GM18951 (cell line): ENCODE data around the gene PDIA5.

Experiments
- POLR2A ChIP-seq: IDR thresholded peaks from 4 replicates; pipeline ENCODE4 v1.6.1; 2011; ENCODE audit warnings: mild to moderate bottlenecking; ENCODE audit not compliant: insufficient read length, insufficient read depth; ENCODE audit errors: extremely low read depth
- in situ Hi-C: fragments of 300-500 bp; cut with MboI; formaldehyde crosslinking; loops from one replicate; pipeline ENCODE4 v1.12.0; 2022; ENCODE audit warnings: low sequenced_read_pairs, mixed read lengths, inconsistent platforms; ENCODE audit not compliant: unreplicated experiment

The PDIA5 gene

DNA sequence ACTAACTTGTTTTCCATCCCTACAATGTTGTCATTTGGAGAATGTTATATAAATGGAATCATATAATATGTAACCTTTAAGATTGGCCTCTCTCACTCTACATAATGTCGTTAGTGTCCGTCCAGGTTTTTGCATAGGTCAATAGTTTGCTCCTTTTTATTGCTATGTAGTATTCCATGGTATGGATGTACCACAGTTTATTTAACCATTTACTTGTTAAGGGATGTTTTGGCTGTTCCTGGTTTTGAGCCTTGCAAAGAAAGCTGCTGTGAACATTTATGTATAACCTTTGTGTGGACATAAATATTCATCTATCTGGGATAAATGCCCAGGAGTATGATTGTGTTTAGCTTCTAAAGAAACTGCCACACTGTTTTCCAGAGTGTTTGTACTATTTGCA is 100.9 kb downstream of the PDIA5 start:
- TF ChIP-seq POLR2A, result no peak
- in situ Hi-C loops, result no loop called here

- in situ Hi-C loops, result no loop called here
- no peak for TF ChIP-seq POLR2A
Measured at GRCh38 chr3:123168122-123168521, 101.3 kb downstream of the PDIA5 start.

- in situ Hi-C loops, result no loop called here
- TF ChIP-seq POLR2A, result no peak
Measured at GRCh38 chr3:123168605-123169004, 101.8 kb downstream of the PDIA5 start.

- in situ Hi-C loops, result no loop called here
- no peak for TF ChIP-seq POLR2A
Measured at GRCh38 chr3:123169492-123169929, 102.7 kb downstream of the PDIA5 start.

- in situ Hi-C loops, result no loop called here
- no peak for TF ChIP-seq POLR2A
Measured at GRCh38 chr3:123169930-123170329, 103.1 kb downstream of the PDIA5 start.

DNA sequence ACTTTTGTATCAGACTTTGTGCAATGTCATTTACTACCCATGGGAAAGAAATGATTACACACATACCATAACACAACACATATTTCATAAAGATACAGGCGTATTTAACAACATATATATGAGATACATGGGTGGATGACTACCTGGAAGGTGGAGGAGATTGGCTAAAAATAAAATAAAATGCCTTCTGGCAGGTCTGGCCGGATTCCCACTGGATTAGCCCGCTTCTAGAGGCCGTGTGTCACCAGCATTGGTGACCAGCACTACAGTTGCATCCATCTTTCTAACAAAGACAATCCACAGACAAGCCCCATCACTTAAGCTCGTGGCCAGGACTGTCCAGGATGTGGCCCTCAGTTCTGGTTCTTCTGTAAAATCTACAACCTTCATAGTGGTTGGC is 114.0 kb downstream of the PDIA5 start:
- TF ChIP-seq POLR2A, result no peak
- in situ Hi-C loops, result no loop called here

DNA sequence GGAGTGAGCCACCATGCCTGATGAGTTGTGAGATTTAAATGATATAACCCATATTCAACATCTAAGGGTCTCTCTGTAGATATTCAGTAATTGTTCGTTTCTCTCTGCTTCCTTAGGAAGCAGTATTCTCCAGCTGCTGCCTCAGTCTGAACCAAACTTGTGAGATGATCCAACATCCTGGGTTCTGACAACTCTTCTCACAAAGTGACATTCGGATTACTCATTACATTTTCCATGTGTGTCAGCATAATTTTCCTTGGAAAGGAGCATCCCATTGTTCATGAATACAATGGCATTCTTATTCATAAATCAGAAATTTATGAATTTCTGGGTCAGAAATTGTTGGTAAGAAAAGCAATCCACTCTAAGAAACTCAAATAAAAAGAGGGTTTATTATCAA is 119.9 kb downstream of the PDIA5 start:
- no peak for TF ChIP-seq POLR2A
- in situ Hi-C loops, result no loop called here

GRCh38 chr3:123188058-123188457 is 121.2 kb downstream of the PDIA5 start:
- in situ Hi-C loops, result no loop called here
- TF ChIP-seq POLR2A, result no peak

DNA sequence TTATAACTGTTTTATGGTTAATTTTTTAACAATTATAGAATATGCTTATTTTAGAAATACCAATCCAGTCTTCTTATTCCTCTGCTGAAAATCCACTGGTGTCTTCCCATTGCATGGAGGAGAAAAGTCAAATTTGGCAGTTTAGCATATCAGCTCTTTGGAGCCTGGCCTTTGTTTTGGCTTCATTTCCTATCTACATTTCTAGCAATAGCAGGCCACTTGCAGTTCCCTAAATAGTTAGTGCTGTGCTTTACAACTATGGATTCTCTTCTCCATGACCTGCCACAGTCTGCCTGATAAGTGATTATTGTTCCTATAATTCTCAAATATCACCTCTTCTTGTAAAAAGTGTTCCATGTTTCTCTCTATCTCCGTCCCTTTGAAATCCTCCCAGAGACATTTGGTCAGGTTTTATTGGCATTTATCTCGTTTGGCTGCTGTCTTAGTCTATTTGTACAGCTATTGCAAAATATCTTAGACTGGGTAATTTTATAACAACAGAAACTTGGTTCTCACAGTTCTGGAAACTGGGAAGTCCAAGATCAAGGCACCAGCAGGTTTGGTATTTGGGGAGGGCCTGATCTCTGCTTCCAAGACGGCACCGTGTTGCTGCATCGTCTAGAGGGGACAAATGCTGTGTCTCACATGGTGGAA is 126.8 kb downstream of the PDIA5 start:
- in situ Hi-C loops, result no loop called here
- TF ChIP-seq POLR2A, result no peak

DNA sequence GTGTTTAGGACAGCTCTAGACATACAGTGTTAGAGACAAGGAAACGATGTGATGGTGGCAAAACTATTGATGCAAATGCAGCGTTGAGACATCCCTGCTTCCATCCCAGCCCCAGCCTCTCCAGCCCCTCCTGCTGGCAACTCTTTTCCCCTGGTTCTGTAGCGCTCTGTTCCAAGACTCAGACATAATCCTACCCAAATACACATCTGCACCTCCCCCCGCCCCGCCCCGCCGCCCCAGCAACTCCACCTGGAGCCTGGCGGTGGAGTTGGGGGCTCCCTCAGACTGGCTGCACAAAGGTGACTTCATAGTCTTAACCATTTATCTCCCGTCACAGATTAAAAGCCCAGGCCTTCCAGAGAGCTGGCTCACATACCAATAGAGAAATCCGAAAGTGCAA is 127.7 kb downstream of the PDIA5 start:
- in situ Hi-C loops, result no loop called here

DNA sequence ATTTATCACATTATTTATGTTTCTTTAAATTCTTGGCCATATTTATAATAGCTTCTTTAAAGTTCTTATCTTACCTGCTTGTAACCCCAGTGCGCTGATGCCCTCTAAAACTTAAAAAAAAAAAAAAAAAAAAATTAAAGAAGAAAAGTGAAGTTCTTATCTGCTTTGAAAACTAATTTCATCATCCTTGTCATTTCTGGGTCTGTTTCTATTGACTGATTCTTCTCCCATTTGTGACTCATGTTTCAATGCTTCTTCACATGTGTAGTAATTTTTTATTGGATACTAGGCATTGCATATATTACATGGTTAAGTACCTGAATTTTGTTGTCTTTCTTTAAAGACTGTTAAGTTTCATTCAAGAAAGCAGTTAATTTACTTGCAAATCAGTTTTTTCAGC is 131.5 kb downstream of the PDIA5 start:
- TF ChIP-seq POLR2A, result no peak
- in situ Hi-C loops, result no loop called here

More for the DNA sequence above, 127.7 kb downstream of the PDIA5 start:
- no peak for TF ChIP-seq POLR2A

DNA sequence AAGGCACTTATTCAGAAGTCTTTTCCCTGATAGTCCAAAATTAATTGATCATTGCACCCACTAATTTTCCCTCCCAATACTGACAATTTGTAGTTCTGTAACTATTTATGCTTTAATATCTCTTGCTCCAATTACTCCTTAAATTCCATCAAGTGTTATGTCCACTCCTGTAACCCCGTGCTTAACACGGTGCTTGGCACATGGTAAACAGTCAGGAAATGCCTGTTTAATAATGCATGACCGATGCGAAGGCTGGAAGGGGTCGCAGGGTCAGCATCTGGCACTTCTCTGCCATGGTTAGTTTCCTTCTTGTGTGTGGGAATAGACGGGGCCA is 134.4 kb downstream of the PDIA5 start:
- no peak for TF ChIP-seq POLR2A
- in situ Hi-C loops, result no loop called here

DNA sequence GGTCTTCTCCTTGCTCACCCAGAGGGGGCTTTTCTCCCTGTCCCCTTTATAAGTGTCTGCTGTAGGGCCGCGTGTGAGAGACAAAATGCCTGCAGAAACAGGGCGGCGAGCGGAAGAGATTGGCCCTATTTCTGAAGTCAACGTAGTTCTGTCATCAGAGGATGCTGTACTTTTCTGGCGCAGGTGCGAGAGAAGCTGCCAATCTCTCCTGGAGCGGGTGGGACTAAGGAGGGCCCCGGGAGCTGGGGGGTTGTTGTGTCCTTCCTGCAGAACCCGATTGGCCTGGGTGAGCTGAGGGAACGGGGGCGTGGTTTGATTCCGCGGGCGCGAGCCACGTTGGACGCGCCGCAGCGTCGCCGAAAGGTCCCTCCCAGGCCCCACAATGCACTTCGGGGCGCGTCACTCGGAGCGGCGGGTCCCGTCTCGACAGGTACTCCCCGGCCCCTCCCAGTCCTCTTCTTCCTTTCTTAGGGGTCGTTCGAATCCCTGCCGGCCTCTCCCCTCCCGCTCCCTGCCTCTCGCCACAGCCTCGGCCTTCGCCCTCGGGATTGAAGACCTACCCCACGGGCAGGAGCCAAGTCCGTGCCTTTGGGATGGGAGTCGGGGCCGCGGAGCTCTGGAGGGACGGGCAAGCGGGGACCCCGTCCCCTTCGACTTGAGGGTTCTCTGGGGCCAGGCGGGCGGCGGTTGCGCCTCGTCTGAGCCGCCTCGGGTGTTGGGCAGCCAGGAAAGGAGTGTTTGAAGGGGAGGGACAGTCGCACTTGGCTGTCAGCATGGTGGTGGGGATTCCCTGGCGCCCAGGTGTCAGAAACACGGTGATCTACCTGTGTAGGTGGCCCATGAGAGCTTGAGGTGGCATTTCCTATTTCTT is 135.0 kb downstream of the PDIA5 start, which contains the start of gene SEC22A:
Gene SEC22A (plus strand): TSS at position 387 of the 871 bp plus-strand sequence. CDS start 7,275 bp downstream, outside the sequence.
- TF ChIP-seq POLR2A, result peak; percentile 90
- in situ Hi-C loops, result no loop called here

GRCh38 chr3:123202451-123202850 is 135.6 kb downstream of the PDIA5 start:
- in situ Hi-C loops, result no loop called here
- TF ChIP-seq POLR2A, result no peak
